Activated T-cell treated with anti-CD3 and anti-CD28 coated beads for 1 hour (primary cell): ENCODE data around the gene KLHDC7B.
A peak's percentile ranks its signal among the peaks of the same experiment; 100 is the strongest.

Source experiments
- DNase-seq: peaks from one replicate; pipeline ENCODE4 v3.0.0-alpha.2; 2020; ENCODE audit warnings: low read depth

KLHDC7B gene

GRCh38 chr22:50545522-50546325 is at the start of gene KLHDC7B:
Gene KLHDC7B (plus strand): TSS chr22:50545899. CDS start chr22:50546244, 345 bp downstream.
- DNase-seq, result no peak

- no peak for DNase-seq
Observed at GRCh38 chr22:50497093-50497492, 48.6 kb upstream of the KLHDC7B start.

GRCh38 chr22:50498322-50498890 is 47.3 kb upstream of the KLHDC7B start:
- peak; percentile 60 for DNase-seq

GRCh38 chr22:50500452-50500851 is 45.2 kb upstream of the KLHDC7B start:
- DNase-seq, result no peak

- no peak for DNase-seq
Observed at GRCh38 chr22:50502096-50502495, 43.6 kb upstream of the KLHDC7B start.

- no peak for DNase-seq
Observed at GRCh38 chr22:50502628-50503474, 42.8 kb upstream of the KLHDC7B start.

GRCh38 chr22:50503475-50504145 is 42.1 kb upstream of the KLHDC7B start:
- no peak for DNase-seq

- DNase-seq, result no peak
Observed at GRCh38 chr22:50504369-50505211, 41.1 kb upstream of the KLHDC7B start.

GRCh38 chr22:50505276-50505775 is 40.4 kb upstream of the KLHDC7B start:
- no peak for DNase-seq

GRCh38 chr22:50505776-50506610 is 39.7 kb upstream of the KLHDC7B start:
- DNase-seq, result no peak

GRCh38 chr22:50506611-50507420 is 38.9 kb upstream of the KLHDC7B start:
- no peak for DNase-seq

- peak; percentile 93 for DNase-seq
Observed at GRCh38 chr22:50507421-50507990, 38.2 kb upstream of the KLHDC7B start, which contains the start of gene LMF2. Gene LMF2 (minus strand): TSS chr22:50507702. CDS start chr22:50507675, 27 bp downstream.

GRCh38 chr22:50507991-50508884 is 37.5 kb upstream of the KLHDC7B start, which contains the start of gene NCAPH2:
Gene NCAPH2 (plus strand): TSS chr22:50508224. CDS start chr22:50508338, 114 bp downstream.
- peak; percentile 98 for DNase-seq

GRCh38 chr22:50508897-50509296 is 36.8 kb upstream of the KLHDC7B start:
- DNase-seq, result no peak

GRCh38 chr22:50513175-50513574 is 32.5 kb upstream of the KLHDC7B start:
- no peak for DNase-seq

GRCh38 chr22:50516068-50516467 is 29.6 kb upstream of the KLHDC7B start:
- no peak for DNase-seq

GRCh38 chr22:50516891-50517290 is 28.8 kb upstream of the KLHDC7B start:
- DNase-seq, result no peak
